GM18519 (cell line): ENCODE data around the gene ERFE.

Experiments used
- ATAC-seq: cut with Tn5 transposase; IDR thresholded peaks from one replicate; pipeline ENCODE4 v1.9.1; 2021; ENCODE audit warnings: mild to moderate bottlenecking, moderate library complexity; ENCODE audit not compliant: unreplicated experiment, low FRiP score

ERFE gene

GRCh38 chr2:238125127-238125885, 33.5 kb upstream of the ERFE start:
- ATAC-seq = no peak

GRCh38 chr2:238126338-238126737, 32.4 kb upstream of the ERFE start:
- no peak for ATAC-seq

GRCh38 chr2:238126775-238127164, 32.0 kb upstream of the ERFE start:
- no peak for ATAC-seq

- ATAC-seq = no peak
Measured at GRCh38 chr2:238127165-238128060, 31.4 kb upstream of the ERFE start.

GRCh38 chr2:238128061-238128440, 30.7 kb upstream of the ERFE start:
- no peak for ATAC-seq

- ATAC-seq = no peak
Measured at GRCh38 chr2:238128534-238129001, 30.2 kb upstream of the ERFE start.

GRCh38 chr2:238129166-238130010, 29.4 kb upstream of the ERFE start:
- no peak for ATAC-seq

DNA sequence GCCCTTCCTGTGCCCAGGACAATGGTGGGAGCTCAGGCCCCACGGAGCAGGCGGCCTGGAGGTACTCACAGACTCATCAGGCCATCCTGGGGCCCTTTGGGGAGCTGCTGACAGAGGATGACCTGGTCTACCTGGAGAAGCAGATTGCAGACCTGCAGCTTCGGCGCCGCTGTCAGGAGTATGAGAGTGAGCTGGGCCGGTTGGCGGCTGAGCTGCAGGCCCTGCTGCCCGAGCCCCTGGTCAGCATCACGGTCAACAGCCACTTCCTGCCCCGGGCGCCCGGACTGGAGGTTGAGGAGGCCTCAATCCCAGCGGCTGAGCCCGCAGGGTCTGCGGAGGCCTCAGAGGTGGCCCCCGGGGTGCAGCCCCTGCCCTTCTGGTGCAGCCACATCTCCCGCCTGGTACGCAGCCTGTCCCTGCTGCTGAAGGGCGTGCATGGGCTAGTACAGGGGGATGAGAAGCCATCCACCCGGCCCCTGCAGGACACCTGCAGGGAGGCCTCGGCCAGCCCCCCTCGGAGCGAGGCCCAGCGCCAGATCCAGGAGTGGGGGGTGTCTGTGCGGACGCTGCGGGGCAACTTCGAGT, 28.6 kb upstream of the ERFE start:
- no peak for ATAC-seq

- no peak for ATAC-seq
Measured at GRCh38 chr2:238130696-238131628, 27.8 kb upstream of the ERFE start.

- no peak for ATAC-seq
Measured at GRCh38 chr2:238131761-238132462, 26.9 kb upstream of the ERFE start.

- no peak for ATAC-seq
Measured at GRCh38 chr2:238132463-238133450, 26.0 kb upstream of the ERFE start.

DNA sequence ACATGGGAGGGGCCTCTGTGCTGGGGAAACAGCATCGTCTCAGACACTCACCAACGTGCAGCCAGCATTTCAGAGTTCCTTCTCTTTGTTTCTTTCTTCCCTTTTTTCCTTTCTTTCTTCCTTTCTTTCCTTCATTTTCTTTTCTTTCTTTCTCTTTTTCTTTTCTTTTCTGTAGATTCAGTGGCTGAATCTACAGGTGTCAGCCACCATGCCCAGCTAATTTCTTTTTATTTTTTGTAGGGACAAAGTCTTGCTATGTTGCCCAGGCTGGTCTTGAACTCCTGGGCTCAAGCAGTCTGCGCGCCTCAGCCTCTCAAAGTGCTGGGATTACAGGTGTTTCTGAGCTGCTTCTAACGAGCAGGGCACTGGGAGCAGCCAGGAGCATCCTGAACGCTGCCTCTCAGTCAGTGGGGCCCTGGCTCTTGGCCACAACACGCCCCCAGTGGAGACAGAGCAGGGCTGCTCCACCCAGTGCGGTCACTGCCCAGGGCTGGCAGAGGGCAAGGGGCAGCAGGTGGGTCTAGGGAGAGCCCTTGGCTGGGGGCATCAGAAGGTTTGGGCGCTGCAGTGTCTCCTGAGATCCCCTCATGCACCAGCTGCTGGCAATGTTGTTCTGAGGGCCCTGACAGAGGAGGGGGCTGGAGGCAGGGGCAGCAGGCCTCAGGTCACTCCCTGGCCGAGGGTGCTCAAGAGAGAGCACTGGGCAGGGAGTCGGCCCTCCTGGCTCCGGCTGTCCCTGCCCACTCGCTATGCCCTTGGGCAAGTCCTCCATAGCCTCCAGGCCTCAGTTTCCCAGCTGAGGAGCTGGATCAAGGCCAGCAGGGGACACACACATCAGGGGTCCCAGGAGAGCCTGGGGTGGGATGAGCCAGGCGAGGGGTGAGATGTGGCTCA, 25.0 kb upstream of the ERFE start:
- ATAC-seq = no peak

DNA sequence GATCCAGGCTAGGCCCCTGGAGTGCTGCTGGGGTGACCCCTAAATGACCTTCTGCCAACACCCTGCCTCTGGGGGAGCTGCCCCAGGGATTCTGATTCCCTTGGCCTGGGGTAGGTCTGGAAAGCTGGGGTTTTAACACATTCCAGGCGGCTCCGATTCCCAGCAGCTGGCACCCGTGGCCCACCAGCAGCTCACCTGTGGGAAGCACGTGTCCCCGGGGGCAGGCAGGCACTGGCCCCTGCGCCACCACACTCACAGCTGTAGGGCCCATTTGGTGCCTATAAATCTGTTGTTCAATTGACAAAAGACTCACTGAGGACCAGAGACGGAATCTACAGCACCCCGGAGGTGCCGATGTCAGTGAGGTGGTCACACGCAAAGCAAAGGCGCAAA, 24.4 kb upstream of the ERFE start:
- no peak for ATAC-seq

- ATAC-seq = no peak
Measured at GRCh38 chr2:238135601-238136150, 23.1 kb upstream of the ERFE start.

DNA sequence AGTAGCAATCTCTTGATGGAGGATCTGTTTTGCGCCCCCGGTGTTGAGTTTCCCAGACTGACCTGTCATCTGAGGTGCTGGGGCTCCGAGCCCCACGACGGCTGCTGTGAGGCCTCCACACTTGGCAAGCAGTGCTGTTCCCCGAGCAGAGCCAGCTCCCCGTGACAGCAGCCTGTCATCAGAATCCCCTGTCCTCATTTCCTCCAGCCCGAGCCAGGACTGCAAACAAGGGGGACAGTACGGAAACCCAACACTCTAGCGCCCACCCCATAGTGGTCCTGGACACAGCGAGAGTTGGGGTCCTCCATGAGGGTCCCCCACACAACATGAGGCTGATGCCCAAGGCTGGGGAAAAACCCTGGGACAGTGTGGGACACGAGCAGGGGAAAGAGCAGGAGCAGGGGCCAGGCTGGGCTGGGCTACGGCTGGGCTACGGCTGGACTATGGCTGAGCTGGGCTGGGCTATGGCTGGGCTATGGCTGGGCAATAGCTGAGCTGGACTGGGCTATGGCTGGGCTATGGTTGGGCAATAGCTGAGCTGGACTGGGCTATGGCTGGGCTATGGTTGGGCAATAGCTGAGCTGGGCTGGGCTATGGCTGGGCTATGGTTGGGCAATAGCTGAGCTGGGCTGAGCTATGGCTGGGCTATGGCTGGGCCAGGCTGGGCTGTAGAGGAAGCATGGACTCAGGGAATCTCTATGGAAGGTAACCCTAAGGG, 21.8 kb upstream of the ERFE start:
- no peak for ATAC-seq

GRCh38 chr2:238137885-238138284, 20.9 kb upstream of the ERFE start:
- no peak for ATAC-seq
